Activated T-cell treated with anti-CD3 and anti-CD28 coated beads for 1 hour (primary cell): ENCODE results near the gene ADAT3.

Source experiments
- DNase-seq: peaks from one replicate; pipeline ENCODE4 v3.0.0-alpha.2; 2020; ENCODE audit warnings: low read depth

Gene ADAT3

GRCh38 chr19:1938071-1938470 is 32.9 kb downstream of the ADAT3 start:
- DNase-seq: no peak

GRCh38 chr19:1941146-1942077 is 36.2 kb downstream of the ADAT3 start, which contains the start of gene CSNK1G2:
TSS of gene CSNK1G2 (plus strand) at chr19:1941172. CDS start at chr19:1969773, 28,601 bp downstream.
- peak; percentile 26 for DNase-seq

- peak; percentile 66 for DNase-seq
These were observed 37.1 kb downstream of the ADAT3 start for GRCh38 chr19:1942078-1942933.

- no peak for DNase-seq
These were observed 37.8 kb downstream of the ADAT3 start for GRCh38 chr19:1942934-1943555.

- no peak for DNase-seq
These were observed 38.5 kb downstream of the ADAT3 start for GRCh38 chr19:1943661-1944087.

- DNase-seq: no peak
These were observed 39.1 kb downstream of the ADAT3 start for GRCh38 chr19:1944088-1944915.

- no peak for DNase-seq
These were observed 39.8 kb downstream of the ADAT3 start for GRCh38 chr19:1944916-1945561.

GRCh38 chr19:1945899-1946298 is 40.7 kb downstream of the ADAT3 start:
- no peak for DNase-seq

- no peak for DNase-seq
These were observed 42.5 kb downstream of the ADAT3 start for GRCh38 chr19:1947651-1948209.

- DNase-seq: no peak
These were observed 44.3 kb downstream of the ADAT3 start for GRCh38 chr19:1949304-1950101.

- DNase-seq: no peak
These were observed 45.4 kb downstream of the ADAT3 start for GRCh38 chr19:1950640-1951039.

GRCh38 chr19:1952635-1953034 is 47.4 kb downstream of the ADAT3 start:
- no peak for DNase-seq

GRCh38 chr19:1953037-1953436 is 47.8 kb downstream of the ADAT3 start:
- DNase-seq: no peak

GRCh38 chr19:1953441-1954094 is 48.4 kb downstream of the ADAT3 start:
- DNase-seq: no peak

GRCh38 chr19:1954532-1954933 is 49.3 kb downstream of the ADAT3 start:
- DNase-seq: no peak

- DNase-seq: no peak
These were observed 50.2 kb downstream of the ADAT3 start for GRCh38 chr19:1955171-1956121.

GRCh38 chr19:1956122-1956494 is 50.9 kb downstream of the ADAT3 start:
- DNase-seq: no peak

- DNase-seq: no peak
These were observed 51.8 kb downstream of the ADAT3 start for GRCh38 chr19:1956868-1957492.
